Adrenal gland (tissue), 5 donors: ENCODE results near the gene SNCB.

Experiments used
- CTCF ChIP-seq, 6 experiments: fragments of 450-650 bp in 4 of 6; fragments of 200-600 bp in 2 of 6; sonication (generic) in 1 of 6; IDR thresholded peaks; 1 replicate in 5 of 6; 2 replicates in 1 of 6; pipeline versions ENCODE4 v1.5.1 to v1.8.0; 2016 to 2021; ENCODE audit warnings: antibody characterized with exemption in 6 of 6, mild to moderate bottlenecking in 2 of 6, moderate library complexity in 1 of 6
- POLR2A ChIP-seq, 2 donors: fragments of 450-650 bp; IDR thresholded peaks; one replicate each; pipeline ENCODE4 v1.6.1; 2017; ENCODE audit warnings: antibody characterized with exemption in 2 of 2, mild to moderate bottlenecking in 2 of 2, moderate library complexity in 1 of 2
- donor health status: DM: no; HTN: no; CAD: no.

- TF ChIP-seq POLR2A (IDR thresholded peaks at IDR 0.05) (no peak), CTCF (IDR thresholded peaks at IDR 0.05) (no peak)
These were observed 42.0 kb downstream of the SNCB start for GRCh38 chr5:176588297-176588696.
